ENCODE results near the gene LRRD1. TPM values are rescaled to one million over a fixed set of nuclear protein-coding genes. Genes with fewer than 3 reads are reported as not detected.
"Not testable (repeated sequence)": the region's sequence is repeated elsewhere in the genome, so short reads cannot be mapped to it uniquely, and the experiment has no call there.

LRRD1 gene
- total RNA-seq, 1 experiment from 2014 or later: not detected

DNA sequence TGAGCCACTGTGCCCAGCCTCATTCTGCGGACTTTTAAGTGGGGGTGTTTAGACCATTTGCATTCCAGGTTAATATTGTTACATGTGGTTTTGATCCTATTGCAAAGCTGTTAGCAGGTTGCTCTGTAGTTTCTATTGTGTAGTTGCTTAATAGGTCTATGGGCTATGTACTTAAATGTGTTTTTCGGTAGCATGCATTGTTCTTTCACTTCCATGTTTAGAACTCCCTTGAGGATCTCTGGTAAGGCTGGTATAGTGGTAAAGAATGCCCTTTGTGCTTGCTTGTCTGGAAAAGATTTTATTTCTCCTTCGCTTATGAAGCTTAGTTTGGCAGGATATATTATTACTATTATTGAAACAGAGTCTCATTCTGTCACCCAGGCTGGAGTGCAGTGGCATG lies 13.4 kb upstream of the LRRD1 start:
- Mint-ChIP-seq H3K4me1 (ENCODE audit: insufficient read depth, unreplicated experiment) (no peaks in the 10 kb centered on the region), H3K27ac (ENCODE audit: low read depth, unreplicated experiment) (no peak overlapping the region), H3K27me3 (ENCODE audit: insufficient read depth, unreplicated experiment) (no peaks in the 10 kb centered on the region), H3K4me3 (ENCODE audit: unreplicated experiment) (no peak overlapping the region), H3K9me3 (ENCODE audit: unreplicated experiment) (peaks cover 7% of the 10 kb centered on the region), H3K36me3 (ENCODE audit: insufficient read depth, unreplicated experiment) (peaks cover 22% of the 10 kb centered on the region)
- CTCF ChIA-PET: interaction anchor here (0.7 kb wide), 1 partner anchor 120 kb away, joined by 4 read pairs; no protein-coding TSS in a partner anchor
- DNase-seq (ENCODE audit: unreplicated experiment): no peak
- POLR2A ChIA-PET: interaction anchor here (0.7 to 1.1 kb wide), 2 partner anchors 10 to 11 kb away, joined by 3 read pairs; no protein-coding TSS in a partner anchor
- TF ChIP-seq, protein P1, sequence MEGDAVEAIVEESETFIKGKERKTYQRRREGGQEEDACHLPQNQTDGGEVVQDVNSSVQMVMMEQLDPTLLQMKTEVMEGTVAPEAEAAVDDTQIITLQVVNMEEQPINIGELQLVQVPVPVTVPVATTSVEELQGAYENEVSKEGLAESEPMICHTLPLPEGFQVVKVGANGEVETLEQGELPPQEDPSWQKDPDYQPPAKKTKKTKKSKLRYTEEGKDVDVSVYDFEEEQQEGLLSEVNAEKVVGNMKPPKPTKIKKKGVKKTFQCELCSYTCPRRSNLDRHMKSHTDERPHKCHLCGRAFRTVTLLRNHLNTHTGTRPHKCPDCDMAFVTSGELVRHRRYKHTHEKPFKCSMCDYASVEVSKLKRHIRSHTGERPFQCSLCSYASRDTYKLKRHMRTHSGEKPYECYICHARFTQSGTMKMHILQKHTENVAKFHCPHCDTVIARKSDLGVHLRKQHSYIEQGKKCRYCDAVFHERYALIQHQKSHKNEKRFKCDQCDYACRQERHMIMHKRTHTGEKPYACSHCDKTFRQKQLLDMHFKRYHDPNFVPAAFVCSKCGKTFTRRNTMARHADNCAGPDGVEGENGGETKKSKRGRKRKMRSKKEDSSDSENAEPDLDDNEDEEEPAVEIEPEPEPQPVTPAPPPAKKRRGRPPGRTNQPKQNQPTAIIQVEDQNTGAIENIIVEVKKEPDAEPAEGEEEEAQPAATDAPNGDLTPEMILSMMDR (IDR thresholded peaks at IDR 0.05; ENCODE audit: unreplicated experiment): no peak
- BruUV-seq (replicated peaks): no TSS peak
- intact Hi-C loops (cut with micrococcal nuclease): no loop called here

DNA sequence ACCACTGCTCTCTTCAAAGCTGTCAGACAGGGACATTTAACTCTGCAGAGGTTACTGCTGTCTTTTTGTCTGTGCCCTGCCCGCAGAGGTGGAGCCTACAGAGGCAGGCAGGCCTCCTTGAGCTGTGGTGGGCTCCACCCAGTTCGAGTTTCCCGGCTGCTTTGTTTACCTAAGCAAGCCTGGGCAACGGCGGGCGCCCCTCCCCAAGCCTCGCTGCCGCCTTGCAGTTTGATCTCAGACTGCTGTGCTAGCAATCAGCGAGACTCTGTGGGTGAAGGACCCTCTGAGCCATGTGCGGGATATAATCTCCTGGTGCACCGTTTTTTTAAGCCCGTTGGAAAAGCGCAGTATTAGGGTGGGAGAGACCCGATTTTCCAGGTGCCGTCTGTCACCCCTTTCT lies 10.3 kb upstream of the LRRD1 start:
- H3K36me3 Mint-ChIP-seq (ENCODE audit: insufficient read depth, unreplicated experiment): peaks cover 10% of the 10 kb centered on the region
- H3K4me1 Mint-ChIP-seq (ENCODE audit: insufficient read depth, unreplicated experiment); H3K9me3 Mint-ChIP-seq (ENCODE audit: unreplicated experiment); POLR2A ChIA-PET; CTCF ChIA-PET; DNase-seq (ENCODE audit: unreplicated experiment); H3K27me3 Mint-ChIP-seq (ENCODE audit: insufficient read depth, unreplicated experiment); H3K4me3 Mint-ChIP-seq (ENCODE audit: unreplicated experiment); H3K27ac Mint-ChIP-seq (ENCODE audit: low read depth, unreplicated experiment); BruUV-seq (replicated peaks); intact Hi-C loops (cut with micrococcal nuclease): not testable (repeated sequence)

DNA sequence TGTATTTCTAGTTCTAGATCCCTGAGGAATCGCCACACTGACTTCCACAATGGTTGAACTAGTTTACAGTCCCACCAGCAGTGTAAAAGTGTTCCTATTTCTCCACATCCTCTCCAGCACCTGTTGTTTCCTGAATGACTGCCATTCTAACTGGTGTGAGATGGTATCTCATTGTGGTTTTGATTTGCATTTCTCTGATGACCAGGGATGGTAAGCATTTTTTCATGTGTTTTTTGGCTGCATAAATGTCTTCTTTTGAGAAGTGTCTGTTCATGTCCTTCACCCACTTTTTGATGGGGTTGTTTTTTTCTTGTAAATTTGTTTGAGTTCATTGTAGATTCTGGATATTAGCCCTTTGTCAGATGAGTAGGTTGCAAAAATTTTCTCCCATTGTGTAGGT lies 5.4 kb upstream of the LRRD1 start:
- H3K9me3 Mint-ChIP-seq (ENCODE audit: unreplicated experiment): peaks cover 17% of the 10 kb centered on the region
- H3K4me3 Mint-ChIP-seq (ENCODE audit: unreplicated experiment); BruUV-seq (replicated peaks); H3K4me1 Mint-ChIP-seq (ENCODE audit: insufficient read depth, unreplicated experiment); H3K36me3 Mint-ChIP-seq (ENCODE audit: insufficient read depth, unreplicated experiment); POLR2A ChIA-PET; CTCF ChIA-PET; H3K27ac Mint-ChIP-seq (ENCODE audit: low read depth, unreplicated experiment); intact Hi-C loops (cut with micrococcal nuclease); H3K27me3 Mint-ChIP-seq (ENCODE audit: insufficient read depth, unreplicated experiment); DNase-seq (ENCODE audit: unreplicated experiment): not testable (repeated sequence)

DNA sequence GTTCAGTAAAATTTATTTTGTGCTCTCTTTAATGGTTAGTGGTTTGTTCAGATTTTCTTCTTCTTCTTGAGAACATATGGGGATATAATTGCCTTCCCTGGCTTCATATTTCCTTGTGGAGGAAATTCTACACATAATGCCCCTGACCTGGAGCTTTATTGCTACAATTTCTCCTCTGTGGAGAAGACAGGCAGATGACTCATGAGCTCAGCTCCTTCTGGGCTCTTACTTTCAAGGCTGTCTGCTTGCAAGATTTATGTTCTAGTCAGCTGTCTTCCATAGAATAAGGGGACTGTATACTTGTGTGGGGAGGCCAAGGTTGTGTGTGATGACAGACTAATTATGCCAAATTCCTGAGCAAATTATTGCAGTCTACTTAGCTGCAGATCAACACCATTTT lies 1.6 kb downstream of the LRRD1 start:
- ChIA-PET CTCF (interaction anchor here (0.6 kb wide), 1 partner anchor 578 kb away, joined by 3 read pairs; no protein-coding TSS in a partner anchor), POLR2A (interaction anchor here (0.7 to 0.8 kb wide), 3 partner anchors 15 to 44 kb away, joined by 3 to 5 read pairs (median 3); partner anchors contain the start of gene CYP51A1)
- TF ChIP-seq, protein P1 (IDR thresholded peaks at IDR 0.05; ENCODE audit: unreplicated experiment): no peak
- no peak overlapping the region for H3K4me3 Mint-ChIP-seq (ENCODE audit: unreplicated experiment)
- H3K9me3 Mint-ChIP-seq (ENCODE audit: unreplicated experiment): peaks cover 5% of the 10 kb centered on the region
- intact Hi-C loops (cut with micrococcal nuclease): no loop called here
- H3K27ac Mint-ChIP-seq (ENCODE audit: low read depth, unreplicated experiment): no peak overlapping the region
- DNase-seq (ENCODE audit: unreplicated experiment): peak; percentile 18
- H3K36me3 Mint-ChIP-seq (ENCODE audit: insufficient read depth, unreplicated experiment): no peaks in the 10 kb centered on the region
- no peaks in the 10 kb centered on the region for H3K4me1 Mint-ChIP-seq (ENCODE audit: insufficient read depth, unreplicated experiment)
- H3K27me3 Mint-ChIP-seq (ENCODE audit: insufficient read depth, unreplicated experiment): no peaks in the 10 kb centered on the region
- no TSS peak for BruUV-seq (replicated peaks)

DNA sequence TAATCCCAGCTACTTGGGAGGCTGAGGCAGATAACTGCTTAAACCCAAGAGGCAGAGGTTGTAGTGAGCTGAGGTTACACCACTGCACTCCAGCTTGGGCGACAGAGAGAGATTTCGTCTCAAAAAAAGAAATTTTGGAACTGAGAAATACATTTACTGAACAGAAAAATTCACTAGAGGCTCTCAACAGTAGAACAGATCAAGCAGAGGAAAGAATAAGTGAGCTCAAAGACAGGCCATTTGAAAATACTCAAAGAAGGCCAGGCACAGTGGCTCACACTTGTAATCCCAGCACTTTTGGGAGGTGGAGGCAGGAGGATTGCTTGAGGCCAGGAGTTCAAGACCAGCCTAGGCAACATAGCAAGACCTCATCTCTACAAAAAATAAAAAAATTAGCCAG lies 9.4 kb downstream of the LRRD1 start:
- H3K4me3 Mint-ChIP-seq (ENCODE audit: unreplicated experiment); BruUV-seq (replicated peaks); intact Hi-C loops (cut with micrococcal nuclease); H3K27ac Mint-ChIP-seq (ENCODE audit: low read depth, unreplicated experiment); H3K36me3 Mint-ChIP-seq (ENCODE audit: insufficient read depth, unreplicated experiment); POLR2A ChIA-PET; CTCF ChIA-PET; H3K27me3 Mint-ChIP-seq (ENCODE audit: insufficient read depth, unreplicated experiment); H3K9me3 Mint-ChIP-seq (ENCODE audit: unreplicated experiment); H3K4me1 Mint-ChIP-seq (ENCODE audit: insufficient read depth, unreplicated experiment); DNase-seq (ENCODE audit: unreplicated experiment): not testable (repeated sequence)

Measured in MCF 10A (cell line).